WERI-Rb-1 (cell line): ENCODE data around the gene GUCA1C.

Source experiments
- DNase-seq: peaks from one replicate; pipeline ENCODE4 v3.0.0-alpha.2; 2020
- H3K27ac ChIP-seq: fragments of 250-450 bp; sonication (Bioruptor Pico); 2 replicates; pipeline ENCODE4 v1.5.1; 2020; ENCODE audit warnings: mild to moderate bottlenecking, moderate library complexity
- H3K27me3 ChIP-seq: fragments of 250-450 bp; sonication (Bioruptor Pico); 2 replicates; pipeline ENCODE4 v1.5.1; 2021; ENCODE audit warnings: mild to moderate bottlenecking, low read depth, moderate library complexity; ENCODE audit not compliant: insufficient read depth, severe bottlenecking
- H3K36me3 ChIP-seq: fragments of 250-450 bp; sonication (Bioruptor Pico); 2 replicates; pipeline ENCODE4 v1.5.1; 2020; ENCODE audit warnings: mild to moderate bottlenecking, moderate library complexity
- H3K4me3 ChIP-seq: 2 replicates; pipeline ENCODE4 v1.5.1; 2011; ENCODE audit warnings: low read depth, mild to moderate bottlenecking, control low read depth, low read length
- H3K9me3 ChIP-seq: fragments of 250-450 bp; sonication (Bioruptor Pico); 2 replicates; pipeline ENCODE4 v1.5.1; 2021; ENCODE audit warnings: mild to moderate bottlenecking, moderate library complexity; ENCODE audit not compliant: severe bottlenecking
- CTCF ChIP-seq: IDR thresholded peaks from 2 replicates; pipeline ENCODE4 v1.5.1; 2011; ENCODE audit warnings: low read depth, mild to moderate bottlenecking, control low read depth, inconsistent platforms, low read length

Gene GUCA1C

GRCh38 chr3:108931035-108931434 is 22.6 kb downstream of the GUCA1C start:
- peaks cover 7% of the 10 kb centered on the region for H3K9me3 ChIP-seq
- no peak for TF ChIP-seq CTCF
- DNase-seq = no peak

GRCh38 chr3:108918866-108919265 is 34.8 kb downstream of the GUCA1C start:
- Histone ChIP-seq H3K27ac (no peak overlapping the region), H3K9me3 (no peaks in the 10 kb centered on the region), H3K4me3 (no peak overlapping the region), H3K27me3 (no peaks in the 10 kb centered on the region), H3K36me3 (no peaks in the 10 kb centered on the region)
- no peak for TF ChIP-seq CTCF
- DNase-seq = no peak

More at GRCh38 chr3:108931035-108931434, 22.6 kb downstream of the GUCA1C start:
- Histone ChIP-seq H3K27ac (no peak overlapping the region), H3K27me3 (no peaks in the 10 kb centered on the region), H3K4me3 (no peak overlapping the region), H3K36me3 (no peaks in the 10 kb centered on the region)

GRCh38 chr3:108914774-108915641 is 38.7 kb downstream of the GUCA1C start:
- Histone ChIP-seq H3K9me3 (no peaks in the 10 kb centered on the region), H3K4me3 (no peak overlapping the region), H3K27me3 (no peaks in the 10 kb centered on the region), H3K27ac (no peak overlapping the region), H3K36me3 (no peaks in the 10 kb centered on the region)
- peak; percentile 89 for TF ChIP-seq CTCF
- DNase-seq = peak; percentile 72

GRCh38 chr3:108909799-108910198 is 43.9 kb downstream of the GUCA1C start:
- Histone ChIP-seq H3K27me3 (no peaks in the 10 kb centered on the region), H3K27ac (no peak overlapping the region), H3K4me3 (no peak overlapping the region), H3K9me3 (no peaks in the 10 kb centered on the region), H3K36me3 (no peaks in the 10 kb centered on the region)
- no peak for DNase-seq
- TF ChIP-seq CTCF = no peak

- no peaks in the 10 kb centered on the region for H3K27me3 ChIP-seq
- no peak for TF ChIP-seq CTCF
- H3K27ac ChIP-seq = no peak overlapping the region
- no peak for DNase-seq
- no peak overlapping the region for H3K4me3 ChIP-seq
- H3K9me3 ChIP-seq = no peaks in the 10 kb centered on the region
- no peaks in the 10 kb centered on the region for H3K36me3 ChIP-seq
These were observed 46.5 kb downstream of the GUCA1C start for GRCh38 chr3:108907194-108907593.
